GM19463 (cell line): Measurements from ENCODE around the gene SSBP3.
A peak's percentile ranks its signal among the peaks of the same experiment; 100 is the strongest.

Source experiments
- ATAC-seq: cut with Tn5 transposase; IDR thresholded peaks from one replicate; pipeline ENCODE4 v1.9.1; 2021; ENCODE audit warnings: mild to moderate bottlenecking, moderate library complexity; ENCODE audit not compliant: unreplicated experiment

SSBP3 gene

DNA sequence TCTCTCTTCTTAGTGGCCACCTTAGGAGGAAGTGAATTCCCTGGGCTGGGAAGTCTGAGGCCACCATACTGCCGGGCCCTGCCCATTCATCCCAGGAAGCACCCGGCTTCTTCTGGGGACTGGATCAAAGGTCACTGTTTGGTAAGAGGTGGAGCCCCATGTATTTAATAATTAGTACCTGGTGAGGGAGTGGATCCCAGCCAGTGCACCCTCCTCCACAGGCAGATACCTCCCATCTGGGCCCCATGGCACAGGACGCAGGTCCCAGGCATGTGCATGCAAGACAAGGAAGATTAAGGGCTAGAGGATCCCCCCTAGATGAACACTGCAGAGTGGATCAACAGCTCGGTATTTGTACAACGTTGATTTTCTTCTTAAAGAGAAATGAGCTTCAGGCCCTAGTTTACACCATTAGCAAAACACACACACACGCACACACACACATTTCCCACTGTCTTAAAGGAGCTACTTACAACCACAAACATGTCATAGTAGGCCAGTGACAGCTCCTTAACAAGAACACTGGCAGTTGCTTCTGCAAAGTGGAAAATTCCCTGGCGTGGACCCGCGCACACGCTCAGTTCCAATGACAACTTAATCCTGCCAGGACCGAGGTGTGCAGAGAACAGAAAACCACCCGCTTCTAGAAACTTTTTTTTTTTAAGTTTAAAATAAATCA lies 115.5 kb downstream of the SSBP3 start:
- ATAC-seq: no peak

DNA sequence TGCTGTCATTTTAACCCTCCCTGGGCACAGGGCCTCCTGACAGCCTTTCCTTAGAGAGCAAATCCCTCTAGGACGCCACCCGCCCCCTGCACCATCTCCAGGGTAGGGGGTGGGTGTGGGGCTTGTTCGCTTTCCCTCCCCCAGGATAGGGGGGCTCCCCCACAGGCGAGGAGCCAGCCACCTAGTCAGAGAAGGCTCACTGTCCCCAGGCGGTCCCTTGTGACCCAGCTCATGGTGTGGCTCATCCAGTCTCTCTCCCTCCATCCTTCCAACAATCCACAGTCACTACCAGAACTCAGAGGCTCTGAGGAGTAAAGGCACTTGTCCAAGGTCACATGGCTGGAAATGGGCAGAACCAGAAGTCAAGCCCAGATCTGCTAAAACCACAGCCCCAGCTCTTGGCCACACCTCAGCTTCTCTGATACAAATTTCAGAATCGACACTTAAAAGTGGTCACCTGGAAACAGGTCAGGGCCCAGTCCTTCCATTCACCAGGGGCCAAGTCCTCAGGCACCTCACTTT lies 116.4 kb downstream of the SSBP3 start:
- no peak for ATAC-seq

DNA sequence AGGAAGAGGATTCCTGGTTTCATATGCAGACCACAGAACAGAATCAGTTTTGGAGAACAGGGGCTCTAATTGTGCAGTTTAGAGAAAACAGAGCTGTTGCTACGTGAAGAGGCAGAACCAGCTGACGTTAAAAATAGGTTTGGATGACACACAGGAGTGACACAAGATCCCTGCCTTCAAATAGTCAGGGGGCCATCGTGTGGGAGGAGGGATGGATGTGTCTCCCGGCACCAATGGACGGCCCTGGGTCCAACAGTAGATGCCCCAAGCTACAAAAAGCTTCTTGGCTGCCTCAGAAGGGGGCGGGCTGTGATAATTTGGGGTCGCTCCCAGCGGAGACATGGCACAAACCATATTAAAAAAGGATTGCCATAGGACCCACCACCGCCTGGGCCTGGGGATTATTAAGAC lies 118.4 kb downstream of the SSBP3 start:
- no peak for ATAC-seq

DNA sequence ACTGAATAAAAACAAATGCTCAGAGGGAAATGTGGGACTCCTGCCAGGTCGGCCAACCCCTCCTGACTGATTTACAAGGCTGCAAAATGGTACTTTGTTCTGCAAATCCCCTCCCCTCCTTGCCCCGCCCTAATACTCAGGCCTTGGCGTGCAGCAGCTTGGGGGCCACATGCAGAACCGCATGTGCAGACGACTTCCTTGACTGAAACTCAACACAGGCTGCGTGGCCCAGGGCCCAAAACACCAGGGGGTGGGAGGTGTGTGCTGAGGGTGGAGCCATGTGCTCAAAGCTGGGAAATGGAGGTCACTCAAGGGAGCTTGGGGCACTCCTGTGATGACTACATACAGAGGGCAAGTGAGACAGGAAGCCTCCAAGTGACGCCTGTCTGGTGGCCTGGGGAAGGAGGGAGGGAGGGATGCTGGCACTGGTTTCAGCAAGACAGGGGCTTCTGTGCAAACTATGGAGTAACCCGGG lies 119.0 kb downstream of the SSBP3 start:
- ATAC-seq: no peak

DNA sequence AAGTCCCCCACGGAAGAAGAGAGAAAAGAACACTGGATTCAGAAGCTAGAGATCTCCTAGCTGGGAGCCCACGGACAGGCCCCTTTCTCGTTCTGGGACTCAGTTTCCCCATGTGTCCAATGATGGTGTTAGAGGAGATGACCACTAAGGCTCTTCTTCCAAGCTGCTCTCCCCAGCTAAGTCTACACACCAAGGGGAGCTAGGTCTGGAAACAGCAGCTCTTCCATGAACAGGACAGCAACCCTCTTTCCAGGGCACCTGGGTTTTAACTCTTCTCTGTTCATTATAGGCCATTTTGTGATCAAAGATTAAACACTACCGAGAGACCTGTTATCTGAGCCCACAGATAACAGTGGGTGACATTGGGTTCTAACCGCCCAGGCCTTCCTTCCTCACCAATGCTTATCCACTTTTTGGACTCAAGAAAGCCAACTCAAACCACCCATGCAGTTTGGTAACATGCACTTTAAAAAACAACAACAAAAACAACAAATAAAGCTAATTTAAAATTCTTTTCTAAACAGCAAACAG lies 120.3 kb downstream of the SSBP3 start:
- no peak for ATAC-seq

DNA sequence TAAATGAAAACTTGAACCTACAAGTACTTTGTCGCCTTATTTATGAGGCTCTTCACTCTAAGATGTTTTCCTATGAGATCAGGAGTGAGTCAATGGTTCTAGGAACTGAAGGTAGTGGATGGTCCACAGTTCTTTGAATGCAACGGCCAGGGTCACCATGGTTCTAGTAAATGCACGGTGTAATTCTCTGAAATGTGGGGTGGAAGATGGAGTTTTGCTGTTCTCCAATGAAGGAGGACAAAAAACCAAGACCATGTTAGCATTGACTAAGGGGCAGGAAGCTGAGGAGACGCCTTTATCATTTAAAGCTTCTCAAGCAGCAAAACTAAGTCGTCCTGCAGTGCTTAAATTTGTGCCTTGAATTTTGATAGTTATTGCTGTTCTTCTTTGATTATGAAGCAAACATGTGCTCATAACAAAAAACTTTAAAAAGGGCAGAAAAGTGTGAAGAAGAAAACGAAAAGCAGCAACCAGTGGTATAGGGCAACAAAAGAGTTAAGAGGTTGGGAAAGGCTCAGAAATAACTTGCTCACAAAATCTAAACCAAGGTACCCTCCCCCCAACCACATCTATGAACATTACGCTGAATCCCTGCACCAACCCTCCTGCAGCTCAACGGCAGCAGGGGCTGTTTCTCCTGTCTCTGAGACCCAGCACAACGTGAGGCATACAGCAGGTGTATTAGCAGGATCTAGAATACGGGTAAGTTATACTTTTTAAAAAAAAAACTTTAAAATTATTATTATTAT lies 121.2 kb downstream of the SSBP3 start:
- no peak for ATAC-seq

DNA sequence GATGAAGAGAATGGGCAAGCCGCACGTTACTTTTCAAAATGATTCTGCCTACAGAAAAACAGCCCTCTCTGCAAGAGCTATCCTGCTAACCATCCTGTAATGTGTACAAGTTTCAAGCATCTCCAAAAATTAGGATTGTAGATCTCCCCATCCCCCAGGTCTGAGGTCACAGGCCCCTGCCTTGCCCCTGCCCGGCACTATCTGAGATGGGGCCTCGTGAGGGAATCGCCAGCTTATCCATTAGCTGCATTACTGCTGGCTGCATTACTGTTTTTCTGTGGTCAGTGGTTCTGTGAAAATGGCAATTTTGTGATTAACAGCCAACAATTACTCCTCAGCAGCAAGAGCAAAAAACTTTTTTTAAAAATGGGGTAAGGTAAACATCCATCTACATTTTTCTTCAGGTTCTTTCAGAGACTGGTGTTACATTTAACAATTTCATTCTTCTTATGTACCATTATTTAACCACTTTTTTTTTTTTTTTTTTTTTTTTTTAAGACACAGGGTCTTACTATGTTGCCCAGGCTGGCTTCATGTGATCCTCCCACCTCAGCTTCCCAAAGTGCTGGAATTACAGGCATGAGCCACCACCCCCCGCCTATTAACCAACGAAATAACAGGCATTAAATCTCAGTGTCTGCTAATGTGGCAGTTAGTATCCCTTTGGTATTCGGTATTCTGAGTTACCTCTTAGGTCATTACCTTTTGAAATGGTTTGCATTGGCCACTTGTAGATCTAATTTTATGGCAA lies 122.4 kb downstream of the SSBP3 start:
- ATAC-seq: no peak

DNA sequence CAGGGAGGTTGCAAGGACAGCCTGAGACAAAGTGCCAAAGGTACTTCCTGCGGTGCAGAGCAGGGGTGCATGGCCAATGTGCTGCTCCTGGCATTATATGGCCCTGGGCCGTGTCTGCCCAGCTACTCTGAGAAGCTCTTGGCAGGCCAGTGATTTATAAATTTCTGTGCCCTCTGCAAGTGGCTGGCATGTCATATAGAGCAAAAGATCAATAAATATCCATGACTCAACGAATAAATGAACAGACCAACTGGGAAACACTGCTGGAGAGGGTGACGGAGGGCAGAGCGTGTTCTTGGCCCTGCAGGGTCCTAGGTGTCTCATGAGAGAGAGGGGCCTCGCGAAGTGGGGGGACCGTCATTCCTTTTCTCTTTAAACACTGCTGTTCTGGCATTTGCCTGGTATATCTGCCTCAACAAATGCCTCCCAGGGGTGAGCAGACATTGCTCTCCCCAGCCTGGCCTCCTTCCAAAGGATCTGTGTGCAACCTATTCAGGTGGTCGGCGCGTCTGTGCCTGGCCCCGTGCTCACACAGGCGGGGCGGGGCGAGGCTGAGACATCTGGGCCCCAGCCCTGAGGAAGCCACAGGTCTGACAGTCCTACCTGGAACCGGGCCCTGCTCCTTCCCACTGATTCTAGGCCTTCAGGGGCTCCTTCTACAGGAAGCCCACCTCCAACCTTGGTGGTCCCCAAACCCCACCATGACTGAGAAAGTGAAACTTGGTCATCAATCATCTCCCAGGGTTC lies 123.9 kb downstream of the SSBP3 start:
- ATAC-seq: no peak

DNA sequence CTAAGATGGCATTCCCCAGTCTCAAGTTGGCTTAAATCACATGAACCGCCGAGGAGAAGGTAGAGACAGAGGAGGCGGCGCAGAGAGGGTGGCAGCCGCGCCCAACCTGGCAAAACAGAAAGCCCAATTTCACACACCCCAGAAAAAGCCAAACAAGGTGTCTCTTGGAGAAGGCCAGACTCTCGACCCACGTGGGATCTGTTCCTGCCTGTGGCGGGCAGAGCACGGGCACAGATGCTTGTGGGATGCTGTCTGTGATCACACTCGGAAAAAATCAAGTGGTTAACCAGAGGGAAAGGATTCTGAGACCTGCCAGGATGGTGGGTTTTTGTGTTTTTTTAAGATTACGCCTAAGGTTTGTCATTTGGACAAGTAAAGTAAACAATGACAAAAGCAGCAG lies 125.5 kb downstream of the SSBP3 start:
- ATAC-seq: no peak

DNA sequence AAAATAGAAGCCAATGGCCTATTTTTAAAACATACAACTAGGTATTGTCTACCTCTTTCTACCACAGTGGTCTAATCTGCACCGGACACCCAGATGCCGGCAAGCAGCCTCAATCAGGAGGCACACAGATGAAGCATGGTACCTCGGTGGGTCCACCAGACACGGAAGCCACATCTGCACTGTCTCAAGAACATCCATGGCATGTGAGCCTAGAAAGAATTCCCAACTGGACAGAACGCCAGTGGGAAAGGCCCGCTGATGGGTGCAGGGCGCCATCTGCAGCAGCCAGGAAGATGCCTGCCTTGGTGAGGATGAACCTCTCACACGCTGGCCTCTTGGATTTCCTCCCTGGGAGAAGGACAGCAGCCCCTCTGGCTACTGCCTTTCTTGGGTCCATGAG lies 126.7 kb downstream of the SSBP3 start:
- no peak for ATAC-seq

DNA sequence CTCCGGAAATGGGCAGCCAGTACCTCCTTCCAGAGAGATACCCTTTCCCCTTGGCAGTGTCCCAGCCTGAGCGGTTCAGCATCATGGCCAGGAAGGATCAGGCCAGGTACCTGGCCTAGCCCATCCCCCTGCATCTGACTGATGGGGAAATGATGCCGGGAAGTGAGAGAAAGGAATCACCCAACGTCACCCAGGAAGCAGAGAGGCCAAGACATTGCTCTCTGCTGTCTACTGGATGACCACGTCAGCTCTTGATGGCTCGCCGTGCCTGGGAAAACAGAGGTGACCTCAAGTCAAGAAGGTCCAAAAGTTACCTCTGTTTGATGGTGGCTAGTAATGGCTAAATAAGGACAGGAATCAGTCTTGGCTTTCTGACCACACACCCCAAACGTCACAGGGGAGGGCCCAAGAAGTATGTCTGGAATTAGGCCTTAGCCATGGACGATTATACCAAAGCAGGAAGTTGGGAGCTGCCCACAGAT lies 127.2 kb downstream of the SSBP3 start:
- no peak for ATAC-seq

DNA sequence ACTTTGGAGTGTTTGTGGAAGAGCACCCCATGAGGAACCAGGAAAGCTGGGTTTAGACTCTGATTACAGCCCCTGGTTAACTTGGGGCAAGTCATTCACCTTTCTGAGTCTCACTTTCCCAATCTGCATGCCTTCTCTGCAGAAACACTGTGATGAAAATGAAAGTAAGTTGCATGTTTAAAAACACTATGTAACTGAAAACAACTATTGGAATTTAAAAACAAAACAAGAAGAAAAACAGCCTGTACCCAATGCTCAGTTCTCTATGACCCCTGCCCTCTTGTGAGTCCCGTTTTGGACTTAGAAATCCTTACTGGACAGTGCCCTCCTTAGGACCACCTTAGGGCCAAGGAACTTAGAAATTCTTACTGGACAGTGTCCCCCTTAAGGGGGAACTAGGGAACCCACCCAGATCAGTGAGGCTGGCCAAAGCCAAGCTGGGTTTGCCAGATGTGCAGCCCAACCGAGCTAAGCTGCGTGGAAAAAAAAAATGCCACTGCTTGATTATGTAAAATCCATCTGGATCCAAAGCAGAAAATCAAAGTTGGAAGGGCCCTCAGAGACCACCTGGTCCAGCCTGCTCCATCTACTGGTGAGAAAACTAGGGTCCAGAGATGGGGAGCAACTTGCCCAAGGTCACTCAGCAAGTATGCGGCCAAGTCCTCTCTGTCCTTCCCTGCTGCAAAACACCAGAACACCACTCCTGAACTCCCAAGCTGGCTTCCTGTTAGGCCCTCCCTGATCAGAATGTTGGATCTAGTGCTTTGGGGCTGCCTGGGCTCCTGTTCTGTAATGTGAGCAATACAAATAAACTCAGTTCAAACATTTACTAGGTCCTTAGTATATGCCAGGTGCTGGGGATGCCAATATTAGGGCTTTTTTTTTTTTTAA lies 128.5 kb downstream of the SSBP3 start:
- ATAC-seq: no peak

DNA sequence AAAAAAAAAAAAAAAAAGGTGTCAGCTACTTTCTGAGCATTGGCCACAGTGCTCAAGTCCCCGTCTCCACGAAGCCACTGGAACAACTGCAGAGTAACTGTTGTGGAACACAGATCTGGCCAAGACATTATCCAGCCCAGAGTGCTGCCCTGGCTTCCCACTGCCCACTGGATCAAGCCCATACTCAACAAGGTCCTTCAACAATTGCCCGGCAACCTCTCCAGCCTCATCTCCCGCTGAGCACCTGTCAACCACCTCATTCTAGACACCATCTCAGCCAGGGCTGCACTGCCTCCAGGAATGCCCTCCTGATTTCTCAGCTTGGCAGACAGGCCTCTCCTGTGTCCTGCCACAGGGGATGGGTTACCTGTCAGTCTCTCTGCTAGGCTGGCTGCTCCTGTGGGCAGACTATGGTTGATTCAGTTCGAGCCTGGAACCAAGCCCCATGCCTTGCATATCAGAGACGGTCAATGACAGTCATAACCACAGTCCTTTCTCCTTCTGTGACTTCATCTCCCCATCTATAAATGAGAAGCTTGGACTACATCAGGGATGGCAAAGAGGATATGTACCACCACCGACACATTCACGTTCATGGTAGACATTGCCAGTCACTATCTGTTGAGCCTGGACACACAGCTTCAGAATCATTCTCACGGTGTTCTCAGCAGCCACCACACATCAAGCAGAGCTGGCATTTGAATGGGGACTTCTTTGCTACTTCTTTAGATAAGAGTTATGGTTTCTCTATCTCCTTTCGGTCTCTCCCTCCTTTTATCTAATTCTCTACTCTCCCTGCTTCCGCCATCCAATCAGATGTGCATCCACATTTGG lies 129.4 kb downstream of the SSBP3 start:
- ATAC-seq: no peak

DNA sequence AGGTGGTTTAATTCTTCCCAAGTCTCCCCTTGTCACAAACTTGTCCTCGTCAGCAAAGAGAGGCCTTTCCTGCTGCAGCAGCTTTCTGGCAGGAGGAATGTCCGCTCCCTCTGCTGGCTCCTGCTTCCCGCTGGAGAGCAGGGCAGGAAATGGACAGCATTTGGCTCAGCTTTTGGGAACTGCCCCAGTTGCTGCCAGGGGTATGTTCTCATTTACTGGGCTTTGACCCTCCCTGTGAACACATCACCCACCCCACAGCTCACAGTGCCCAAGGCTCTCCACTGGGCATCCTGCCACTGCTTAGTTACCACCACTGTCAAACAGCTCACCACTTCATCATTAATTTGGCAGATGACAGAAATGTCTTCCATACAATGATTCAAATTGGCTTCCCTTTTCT lies 130.8 kb downstream of the SSBP3 start:
- no peak for ATAC-seq

DNA sequence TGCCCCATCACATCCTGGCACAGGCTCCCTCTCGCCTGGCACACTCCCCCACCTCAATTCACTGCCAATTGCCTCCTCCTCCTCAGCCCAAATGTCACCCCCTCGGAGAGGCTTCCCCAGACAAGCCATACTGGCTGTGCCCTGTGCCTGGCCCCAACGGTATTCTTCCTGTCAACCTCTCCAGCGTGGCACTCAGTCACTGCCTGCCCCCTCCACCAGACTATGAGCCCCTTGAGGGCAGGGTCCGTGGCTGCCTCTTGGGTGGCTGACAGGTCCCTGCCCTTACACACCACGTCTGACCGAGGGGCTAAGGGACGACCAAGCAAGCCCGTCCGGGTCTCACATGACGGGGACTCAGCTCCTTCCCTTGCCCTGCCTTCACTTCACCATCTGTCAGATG lies 131.3 kb downstream of the SSBP3 start:
- no peak for ATAC-seq

DNA sequence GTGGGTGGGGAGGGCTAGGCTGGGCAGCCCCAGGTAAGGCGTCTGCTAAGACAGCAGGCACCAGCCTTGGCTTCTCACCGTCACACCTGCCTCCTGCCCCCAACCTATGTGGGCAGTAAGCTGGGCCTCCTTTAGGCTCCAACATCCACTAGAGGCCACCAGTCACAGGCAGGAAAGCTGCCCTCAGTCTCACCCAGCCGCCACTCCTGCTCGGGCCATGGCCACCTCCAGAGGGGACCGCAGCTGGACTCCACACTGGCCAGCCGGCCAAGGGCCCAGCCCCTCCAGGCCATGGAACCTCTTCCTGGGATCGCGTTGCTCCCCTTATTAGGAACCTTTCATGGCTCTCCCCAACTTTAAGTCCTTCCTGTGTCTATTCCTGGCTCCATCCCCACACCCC lies 131.7 kb downstream of the SSBP3 start:
- no peak for ATAC-seq

DNA sequence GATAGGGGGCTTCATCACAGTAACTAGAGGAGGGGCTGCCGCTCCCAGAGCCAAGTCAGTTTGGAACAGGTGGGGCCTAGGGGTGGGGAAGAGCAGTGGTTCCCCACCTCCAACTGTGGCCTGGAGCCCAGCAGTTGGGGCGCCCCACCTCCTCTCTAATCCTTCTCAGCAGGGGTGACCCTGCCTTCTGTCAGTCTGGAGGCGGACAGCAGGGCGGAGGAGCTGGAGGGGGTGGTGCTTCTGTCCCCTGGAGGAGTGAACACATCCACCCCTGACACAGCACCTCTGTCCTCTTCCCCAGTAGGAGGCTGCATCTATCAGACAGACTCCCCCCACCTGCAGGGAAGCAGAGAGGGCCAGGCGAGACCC lies 132.4 kb downstream of the SSBP3 start:
- no peak for ATAC-seq

DNA sequence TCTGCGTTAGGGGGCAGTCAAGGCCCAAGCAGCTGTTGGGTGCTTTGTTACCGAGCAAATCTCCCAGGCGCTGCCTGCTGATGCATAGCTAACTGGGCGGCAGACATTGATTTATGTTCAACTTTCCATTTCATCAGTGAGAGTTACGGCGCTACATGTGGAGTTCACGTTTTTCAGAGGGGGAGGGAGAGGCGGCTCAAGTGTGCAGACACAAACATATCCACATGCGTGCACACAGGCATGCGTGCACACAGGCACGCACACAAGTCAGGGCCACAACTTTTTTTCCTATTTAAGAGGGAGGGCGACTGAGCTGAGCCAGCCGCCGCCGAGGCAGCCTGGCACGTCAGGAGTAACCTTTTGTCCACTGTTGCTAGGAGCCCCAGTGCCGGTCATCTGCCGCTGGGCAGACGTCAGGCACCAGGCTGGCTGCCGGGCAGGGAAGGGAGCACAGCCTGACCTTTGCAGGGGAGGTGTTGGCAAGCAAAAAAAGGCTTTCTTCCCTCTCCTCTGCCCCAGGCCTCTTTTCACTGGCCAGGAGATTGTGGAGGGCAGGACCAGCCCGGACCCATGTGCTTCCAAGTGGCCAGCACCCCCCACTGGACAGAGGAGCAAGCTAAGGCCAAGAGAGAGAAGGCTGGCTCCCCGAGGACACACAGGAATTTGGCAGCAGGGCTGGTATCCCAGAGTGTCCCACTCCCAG lies 133.0 kb downstream of the SSBP3 start:
- ATAC-seq: peak; percentile 95
